Ishikawa (cell line): ENCODE data around the gene DNAJC11.

Experiments
- CREB1 ChIP-seq: IDR thresholded peaks from 2 replicates; pipeline ENCODE4 v1.6.1; 2012; ENCODE audit warnings: low read depth
- EGR1 ChIP-seq: IDR thresholded peaks from 2 replicates; pipeline ENCODE4 v1.6.1; 2012
- FOXM1 ChIP-seq: IDR thresholded peaks from 2 replicates; pipeline ENCODE4 v1.6.1; 2012; ENCODE audit warnings: low read depth, borderline replicate concordance
- RAD21 ChIP-seq: IDR thresholded peaks from 2 replicates; pipeline ENCODE4 v1.6.1; 2012; ENCODE audit warnings: low read depth
- TF ChIP-seq, protein P1 (sequence below): IDR thresholded peaks from 2 replicates; pipeline ENCODE4 v1.6.1; 2012
- TF ChIP-seq, protein P2 (sequence below): IDR thresholded peaks from 2 replicates; pipeline ENCODE4 v1.6.1; 2012; ENCODE audit warnings: low read depth, mild to moderate bottlenecking
- TF ChIP-seq, protein P3 (sequence below): IDR thresholded peaks from 2 replicates; pipeline ENCODE4 v1.6.1; 2012

DNA sequence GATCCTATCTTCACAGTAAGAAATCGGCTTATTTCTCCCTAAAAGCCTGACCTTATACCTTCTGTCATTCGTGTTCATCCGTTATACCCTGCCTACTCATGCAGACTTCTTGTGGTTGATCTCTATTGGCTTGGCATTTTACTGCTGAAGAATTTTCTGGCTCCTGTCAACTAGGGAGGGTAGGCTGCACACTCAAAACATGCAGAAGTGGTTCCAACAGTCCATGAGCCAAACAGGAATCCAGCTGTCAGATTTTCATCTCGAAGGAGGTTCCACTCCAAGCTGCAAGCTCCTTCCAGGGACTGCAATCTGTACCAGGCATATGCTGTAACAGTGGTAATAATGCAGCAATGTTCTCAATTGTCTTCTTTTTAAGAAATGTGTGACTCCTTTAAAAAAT lies 10.1 kb downstream of the DNAJC11 start:
- TF ChIP-seq, protein P1, sequence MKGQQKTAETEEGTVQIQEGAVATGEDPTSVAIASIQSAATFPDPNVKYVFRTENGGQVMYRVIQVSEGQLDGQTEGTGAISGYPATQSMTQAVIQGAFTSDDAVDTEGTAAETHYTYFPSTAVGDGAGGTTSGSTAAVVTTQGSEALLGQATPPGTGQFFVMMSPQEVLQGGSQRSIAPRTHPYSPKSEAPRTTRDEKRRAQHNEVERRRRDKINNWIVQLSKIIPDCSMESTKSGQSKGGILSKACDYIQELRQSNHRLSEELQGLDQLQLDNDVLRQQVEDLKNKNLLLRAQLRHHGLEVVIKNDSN: no peak
- TF ChIP-seq CREB1: no peak
- no peak for TF ChIP-seq RAD21
- TF ChIP-seq FOXM1: no peak
- TF ChIP-seq, protein P2, sequence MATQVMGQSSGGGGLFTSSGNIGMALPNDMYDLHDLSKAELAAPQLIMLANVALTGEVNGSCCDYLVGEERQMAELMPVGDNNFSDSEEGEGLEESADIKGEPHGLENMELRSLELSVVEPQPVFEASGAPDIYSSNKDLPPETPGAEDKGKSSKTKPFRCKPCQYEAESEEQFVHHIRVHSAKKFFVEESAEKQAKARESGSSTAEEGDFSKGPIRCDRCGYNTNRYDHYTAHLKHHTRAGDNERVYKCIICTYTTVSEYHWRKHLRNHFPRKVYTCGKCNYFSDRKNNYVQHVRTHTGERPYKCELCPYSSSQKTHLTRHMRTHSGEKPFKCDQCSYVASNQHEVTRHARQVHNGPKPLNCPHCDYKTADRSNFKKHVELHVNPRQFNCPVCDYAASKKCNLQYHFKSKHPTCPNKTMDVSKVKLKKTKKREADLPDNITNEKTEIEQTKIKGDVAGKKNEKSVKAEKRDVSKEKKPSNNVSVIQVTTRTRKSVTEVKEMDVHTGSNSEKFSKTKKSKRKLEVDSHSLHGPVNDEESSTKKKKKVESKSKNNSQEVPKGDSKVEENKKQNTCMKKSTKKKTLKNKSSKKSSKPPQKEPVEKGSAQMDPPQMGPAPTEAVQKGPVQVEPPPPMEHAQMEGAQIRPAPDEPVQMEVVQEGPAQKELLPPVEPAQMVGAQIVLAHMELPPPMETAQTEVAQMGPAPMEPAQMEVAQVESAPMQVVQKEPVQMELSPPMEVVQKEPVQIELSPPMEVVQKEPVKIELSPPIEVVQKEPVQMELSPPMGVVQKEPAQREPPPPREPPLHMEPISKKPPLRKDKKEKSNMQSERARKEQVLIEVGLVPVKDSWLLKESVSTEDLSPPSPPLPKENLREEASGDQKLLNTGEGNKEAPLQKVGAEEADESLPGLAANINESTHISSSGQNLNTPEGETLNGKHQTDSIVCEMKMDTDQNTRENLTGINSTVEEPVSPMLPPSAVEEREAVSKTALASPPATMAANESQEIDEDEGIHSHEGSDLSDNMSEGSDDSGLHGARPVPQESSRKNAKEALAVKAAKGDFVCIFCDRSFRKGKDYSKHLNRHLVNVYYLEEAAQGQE: no peak
- TF ChIP-seq EGR1: no peak
- TF ChIP-seq, protein P3, sequence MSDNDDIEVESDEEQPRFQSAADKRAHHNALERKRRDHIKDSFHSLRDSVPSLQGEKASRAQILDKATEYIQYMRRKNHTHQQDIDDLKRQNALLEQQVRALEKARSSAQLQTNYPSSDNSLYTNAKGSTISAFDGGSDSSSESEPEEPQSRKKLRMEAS: no peak
